KMS-11 (cell line): Measurements from ENCODE around the gene ARID1B.
"Not testable (repeated sequence)": the region's sequence is repeated elsewhere in the genome, so short reads cannot be mapped to it uniquely, and the experiment has no call there.

Experiments
- H2AFZ ChIP-seq: fragments of 200-600 bp; sonication (generic); 2 replicates; pipeline ENCODE4 v1.6.1; 2016; ENCODE audit warnings: antibody characterized with exemption, mixed run types, low read depth
- H3K27ac ChIP-seq: fragments of 200-600 bp; sonication (generic); 2 replicates; pipeline ENCODE4 v1.6.1; 2016; ENCODE audit warnings: mild to moderate bottlenecking, mixed run types
- H3K27me3 ChIP-seq: fragments of 200-600 bp; sonication (generic); 2 replicates; pipeline ENCODE4 v1.6.1; 2017; ENCODE audit warnings: mild to moderate bottlenecking, low read depth, mixed run types, moderate library complexity; ENCODE audit not compliant: insufficient read depth
- H3K36me3 ChIP-seq: fragments of 200-600 bp; sonication (generic); 2 replicates; pipeline ENCODE4 v1.6.1; 2017; ENCODE audit warnings: mild to moderate bottlenecking, mixed run types; ENCODE audit not compliant: insufficient read depth
- H3K4me1 ChIP-seq: fragments of 200-600 bp; sonication (generic); 2 replicates; pipeline ENCODE4 v1.6.1; 2016; ENCODE audit warnings: mild to moderate bottlenecking, low read depth, mixed run types; ENCODE audit not compliant: poor library complexity, severe bottlenecking
- H3K4me2 ChIP-seq: fragments of 200-600 bp; sonication (generic); 2 replicates; pipeline ENCODE4 v1.7.0; 2016; ENCODE audit warnings: mild to moderate bottlenecking, mixed run types
- H3K4me3 ChIP-seq: fragments of 200-600 bp; sonication (generic); IDR thresholded peaks from 2 replicates; pipeline ENCODE4 v1.6.1; 2017; ENCODE audit warnings: low read depth, low read length, mixed read lengths; ENCODE audit not compliant: insufficient read depth
- H3K79me2 ChIP-seq: fragments of 200-600 bp; sonication (generic); 2 replicates; pipeline ENCODE4 v1.6.1; 2016; ENCODE audit warnings: low read depth, mixed run types; ENCODE audit not compliant: insufficient read depth
- H3K9ac ChIP-seq: fragments of 200-600 bp; sonication (generic); 2 replicates; pipeline ENCODE4 v1.6.1; 2016; ENCODE audit warnings: mild to moderate bottlenecking, mixed run types
- H4K20me1 ChIP-seq: fragments of 200-600 bp; sonication (generic); 2 replicates; pipeline ENCODE4 v1.6.1; 2016; ENCODE audit warnings: mild to moderate bottlenecking, mixed run types; ENCODE audit not compliant: insufficient read depth
- TF ChIP-seq, protein P1 (sequence below): fragments of 200-600 bp; sonication (generic); conservative IDR thresholded peaks from 2 replicates; pipeline ENCODE4 v1.6.1; 2017; ENCODE audit warnings: low read depth, mild to moderate bottlenecking, antibody characterized with exemption, low read length, moderate library complexity, mixed read lengths

Gene ARID1B

GRCh38 chr6:157038610-157039009 is 261.4 kb downstream of the ARID1B start:
- no peak overlapping the region for H3K4me3 ChIP-seq
- H3K36me3 ChIP-seq: no peaks in the 10 kb centered on the region
- H3K4me1 ChIP-seq: peaks cover 38% of the 10 kb centered on the region
- H3K4me2 ChIP-seq: no peak overlapping the region
- TF ChIP-seq, protein P1, sequence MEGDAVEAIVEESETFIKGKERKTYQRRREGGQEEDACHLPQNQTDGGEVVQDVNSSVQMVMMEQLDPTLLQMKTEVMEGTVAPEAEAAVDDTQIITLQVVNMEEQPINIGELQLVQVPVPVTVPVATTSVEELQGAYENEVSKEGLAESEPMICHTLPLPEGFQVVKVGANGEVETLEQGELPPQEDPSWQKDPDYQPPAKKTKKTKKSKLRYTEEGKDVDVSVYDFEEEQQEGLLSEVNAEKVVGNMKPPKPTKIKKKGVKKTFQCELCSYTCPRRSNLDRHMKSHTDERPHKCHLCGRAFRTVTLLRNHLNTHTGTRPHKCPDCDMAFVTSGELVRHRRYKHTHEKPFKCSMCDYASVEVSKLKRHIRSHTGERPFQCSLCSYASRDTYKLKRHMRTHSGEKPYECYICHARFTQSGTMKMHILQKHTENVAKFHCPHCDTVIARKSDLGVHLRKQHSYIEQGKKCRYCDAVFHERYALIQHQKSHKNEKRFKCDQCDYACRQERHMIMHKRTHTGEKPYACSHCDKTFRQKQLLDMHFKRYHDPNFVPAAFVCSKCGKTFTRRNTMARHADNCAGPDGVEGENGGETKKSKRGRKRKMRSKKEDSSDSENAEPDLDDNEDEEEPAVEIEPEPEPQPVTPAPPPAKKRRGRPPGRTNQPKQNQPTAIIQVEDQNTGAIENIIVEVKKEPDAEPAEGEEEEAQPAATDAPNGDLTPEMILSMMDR: no peak
- H3K9ac ChIP-seq: no peak overlapping the region
- H2AFZ ChIP-seq: no peak overlapping the region
- H4K20me1 ChIP-seq: peaks cover 5% of the 10 kb centered on the region
- H3K79me2 ChIP-seq: peaks cover 27% of the 10 kb centered on the region; the same call in 1 of the 2 replicates
- H3K27me3 ChIP-seq: no peaks in the 10 kb centered on the region
- H3K27ac ChIP-seq: no peak overlapping the region

DNA sequence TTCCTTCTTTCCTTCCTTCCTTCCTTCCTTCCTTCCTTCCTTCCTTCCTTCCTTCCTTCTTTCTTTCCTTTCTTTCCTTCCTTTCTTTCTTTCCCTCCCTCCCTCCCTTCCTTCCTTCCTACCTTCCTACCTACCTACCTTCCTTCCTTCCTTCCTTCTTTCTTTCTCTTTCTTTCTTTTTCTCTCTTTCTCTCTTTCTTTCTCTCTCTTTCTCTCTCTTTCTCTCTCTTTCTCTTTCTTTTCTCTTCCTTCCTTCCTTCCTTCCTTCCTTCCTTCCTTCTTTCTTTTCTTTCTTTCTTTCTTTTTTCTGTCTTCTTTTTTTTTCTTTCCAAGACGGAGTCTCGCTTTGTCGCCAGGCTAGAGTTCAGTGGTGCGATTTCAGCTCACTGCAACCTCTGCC is 262.5 kb downstream of the ARID1B start:
- H3K27ac ChIP-seq, H4K20me1 ChIP-seq, H3K9ac ChIP-seq, H3K4me3 ChIP-seq, H2AFZ ChIP-seq, H3K36me3 ChIP-seq, H3K4me2 ChIP-seq, H3K27me3 ChIP-seq: not testable (repeated sequence)
- Histone ChIP-seq H3K4me1 (peaks cover 28% of the 10 kb centered on the region), H3K79me2 (peaks cover 17% of the 10 kb centered on the region; the same call in 1 of the 2 replicates)

DNA sequence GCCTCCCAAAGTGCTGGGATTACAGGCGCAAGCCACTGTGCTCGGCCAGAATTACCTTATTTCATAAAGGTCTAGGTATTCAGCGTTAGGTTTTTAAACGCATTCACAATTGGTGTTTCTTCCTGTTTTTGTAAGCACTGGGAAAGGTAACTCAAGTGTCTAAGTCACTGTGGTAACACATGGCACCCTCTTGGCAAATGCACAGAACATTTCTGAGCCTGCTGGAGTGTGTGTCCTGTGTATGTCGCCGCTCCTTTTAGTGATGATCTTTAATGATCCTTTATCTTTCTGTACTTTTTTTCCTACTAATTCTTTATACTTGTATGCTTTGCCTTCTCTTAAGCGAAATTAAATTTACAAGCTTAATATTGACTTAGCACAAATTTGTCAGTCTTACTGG is 263.0 kb downstream of the ARID1B start:
- TF ChIP-seq, protein P1: no peak
- H3K27ac ChIP-seq: no peak overlapping the region
- H3K36me3 ChIP-seq: no peaks in the 10 kb centered on the region

DNA sequence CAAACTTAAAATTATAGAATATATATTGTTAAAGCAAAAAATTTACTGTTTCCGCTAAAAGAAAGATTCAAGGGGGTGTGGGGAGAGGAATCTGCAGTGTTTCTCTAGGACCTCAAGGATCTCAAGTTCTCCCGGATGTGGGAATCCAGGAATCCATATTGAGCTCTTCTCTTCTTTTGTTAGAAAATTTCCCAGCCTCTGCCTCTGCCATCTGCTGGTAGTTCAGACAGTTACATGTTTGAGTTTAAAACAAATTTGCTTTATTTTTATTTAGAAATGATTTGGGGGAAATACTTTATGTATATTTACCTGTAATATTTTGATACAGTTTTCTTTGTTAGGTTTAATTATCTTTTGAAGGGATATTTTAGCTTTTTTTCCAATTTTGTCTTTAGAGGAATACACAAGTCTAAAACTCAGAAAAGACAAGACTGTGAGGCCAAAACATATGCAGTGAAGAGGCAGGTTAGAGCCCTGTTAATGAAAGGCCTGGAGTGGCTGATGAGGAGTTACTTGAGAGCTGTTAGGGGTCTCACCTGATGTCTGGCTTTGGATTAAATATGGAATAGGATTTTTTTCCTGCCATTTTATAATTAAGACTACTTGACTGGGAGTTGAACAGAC is 268.8 kb downstream of the ARID1B start:
- Histone ChIP-seq H2AFZ (no peak overlapping the region), H3K27ac (no peak overlapping the region), H3K4me1 (peaks cover 18% of the 10 kb centered on the region), H3K9ac (no peak overlapping the region), H4K20me1 (peaks cover 8% of the 10 kb centered on the region; the same call in 1 of the 2 replicates), H3K4me2 (no peak overlapping the region; the same call in 1 of the 2 replicates), H3K79me2 (peaks cover 14% of the 10 kb centered on the region), H3K27me3 (no peaks in the 10 kb centered on the region), H3K36me3 (no peaks in the 10 kb centered on the region), H3K4me3 (no peak overlapping the region)
- TF ChIP-seq, protein P1: peak; percentile 66

More for the DNA sequence above, 263.0 kb downstream of the ARID1B start:
- Histone ChIP-seq H4K20me1 (peaks cover 3% of the 10 kb centered on the region), H3K9ac (no peak overlapping the region), H3K4me3 (no peak overlapping the region), H3K27me3 (no peaks in the 10 kb centered on the region), H3K4me2 (no peak overlapping the region), H2AFZ (no peak overlapping the region), H3K4me1 (peaks cover 23% of the 10 kb centered on the region), H3K79me2 (peaks cover 14% of the 10 kb centered on the region; the same call in 1 of the 2 replicates)

DNA sequence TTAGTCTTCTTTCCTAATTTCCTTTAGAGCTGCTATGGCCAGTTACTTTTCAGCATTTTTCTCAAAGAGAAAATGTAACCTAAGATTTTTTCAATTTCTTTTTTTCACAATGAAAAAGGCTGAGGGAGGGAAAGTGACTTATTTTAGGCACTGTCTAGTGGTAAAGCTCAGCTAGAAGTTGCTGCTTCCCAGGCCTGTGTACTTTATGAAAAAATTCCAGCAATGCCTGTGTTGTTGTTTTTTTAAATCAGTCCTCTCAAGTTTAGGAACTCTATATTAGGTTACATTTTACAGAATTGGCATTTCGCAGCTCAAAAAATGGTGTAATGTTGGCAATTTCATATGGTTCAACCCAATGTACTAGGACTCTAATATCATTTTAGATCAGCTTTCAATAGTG is 269.6 kb downstream of the ARID1B start:
- H3K36me3 ChIP-seq: no peaks in the 10 kb centered on the region
- no peak overlapping the region for H3K4me3 ChIP-seq
- peaks cover 18% of the 10 kb centered on the region for H3K4me1 ChIP-seq
- H2AFZ ChIP-seq: no peak overlapping the region
- peaks cover 8% of the 10 kb centered on the region; the same call in 1 of the 2 replicates for H4K20me1 ChIP-seq
- H3K27me3 ChIP-seq: no peaks in the 10 kb centered on the region
- H3K4me2 ChIP-seq: no peak overlapping the region; the same call in 1 of the 2 replicates
- no peak overlapping the region for H3K9ac ChIP-seq
- H3K79me2 ChIP-seq: peaks cover 14% of the 10 kb centered on the region
- TF ChIP-seq, protein P1: no peak
- no peak overlapping the region for H3K27ac ChIP-seq
